ENCODE results near the gene CIITA.

Gene CIITA

DNA sequence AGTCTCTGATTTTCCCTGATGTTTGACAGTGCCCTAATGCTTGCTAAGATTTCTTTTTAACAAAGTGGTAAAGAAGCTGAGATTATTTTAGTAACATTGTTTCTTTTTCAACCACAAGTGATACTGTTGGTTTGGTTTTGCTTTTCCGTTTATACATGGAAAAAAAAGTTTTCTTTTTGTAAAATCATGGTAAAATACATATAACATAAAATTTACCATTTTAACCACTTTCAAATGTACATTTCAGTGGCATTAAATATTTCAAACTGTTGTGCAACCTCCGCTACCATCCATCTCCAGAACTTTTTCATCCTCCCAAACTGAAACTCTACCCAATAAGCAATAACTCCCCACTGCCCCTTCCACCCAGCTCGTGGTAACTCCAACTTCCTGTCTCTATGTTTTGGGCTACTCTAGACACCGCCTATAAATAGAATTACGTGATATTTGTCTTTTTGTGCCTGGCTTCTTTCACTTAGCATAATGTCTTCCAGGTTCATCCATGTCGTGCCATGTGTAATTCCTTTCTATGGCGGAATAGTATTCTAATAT, 4.6 kb downstream of the CIITA start:
- DNase-seq: no peak

DNA sequence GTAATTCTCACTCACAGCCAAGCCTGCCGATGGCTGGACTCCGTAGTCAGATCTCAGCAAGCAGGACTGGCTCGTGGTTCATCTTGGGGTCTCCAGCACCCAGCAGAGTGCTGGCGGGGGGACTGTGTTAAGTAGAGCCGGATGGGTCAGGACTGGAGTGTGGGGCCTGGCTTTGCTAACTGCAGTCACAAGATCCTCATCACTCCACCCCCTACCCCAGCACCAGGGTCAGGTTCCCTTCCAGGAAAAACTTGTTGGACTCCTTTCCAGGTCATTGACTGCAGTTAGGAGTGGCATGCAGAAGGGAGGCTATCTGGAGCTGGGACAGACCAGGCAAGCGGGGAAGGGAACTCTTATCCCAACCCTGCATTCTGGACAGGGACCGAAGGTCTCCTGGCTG, 6.0 kb downstream of the CIITA start:
- no peak for DNase-seq

DNA sequence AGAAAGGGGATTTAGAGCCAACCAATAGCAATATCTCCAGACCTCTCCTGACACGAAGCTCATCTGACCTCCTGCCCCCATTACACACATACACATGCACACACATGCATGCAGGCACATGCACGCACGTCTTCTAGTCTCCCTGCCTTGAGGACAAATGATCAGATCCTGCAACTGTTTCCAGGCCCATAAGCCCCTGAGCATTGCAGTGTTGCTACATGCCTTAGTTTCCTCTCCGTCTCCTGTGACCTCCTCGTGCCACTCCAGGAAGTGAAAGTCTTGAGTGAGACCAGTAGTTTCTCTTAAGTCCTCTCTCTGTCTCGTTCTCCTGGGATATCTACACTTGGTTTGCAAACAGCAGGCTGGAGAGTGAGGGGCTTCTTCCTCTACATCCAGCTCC, 8.2 kb downstream of the CIITA start:
- DNase-seq: no peak

DNA sequence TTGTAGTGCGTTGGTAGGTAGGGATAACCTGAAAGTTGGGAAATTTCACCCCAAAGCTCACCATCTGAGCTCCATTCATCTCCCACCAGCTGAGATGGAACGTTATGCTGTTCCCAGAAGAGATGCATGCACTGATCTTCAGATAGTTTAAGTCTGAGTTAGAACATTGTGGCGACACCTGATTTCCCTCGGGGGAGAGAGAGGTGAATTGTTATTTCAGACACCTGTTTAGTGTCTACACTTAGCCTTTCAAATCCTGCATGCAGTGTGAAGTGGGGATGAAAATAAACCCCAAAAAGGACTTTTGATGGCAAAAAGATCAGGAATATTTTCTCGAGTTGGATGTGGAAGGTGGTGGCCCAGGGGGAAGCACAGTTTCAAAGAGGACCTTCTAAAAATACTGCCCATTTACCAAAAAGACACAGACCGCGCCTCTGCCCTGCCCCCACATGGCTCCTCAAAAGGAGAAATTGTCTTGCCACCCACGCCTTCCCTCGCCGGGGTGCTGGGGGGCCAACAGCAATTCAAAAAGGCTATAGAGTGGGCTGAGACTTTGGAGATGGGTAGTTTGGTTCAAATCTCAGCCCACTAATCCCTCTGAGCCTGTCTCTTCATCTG, 11.4 kb downstream of the CIITA start:
- DNase-seq: no peak

DNA sequence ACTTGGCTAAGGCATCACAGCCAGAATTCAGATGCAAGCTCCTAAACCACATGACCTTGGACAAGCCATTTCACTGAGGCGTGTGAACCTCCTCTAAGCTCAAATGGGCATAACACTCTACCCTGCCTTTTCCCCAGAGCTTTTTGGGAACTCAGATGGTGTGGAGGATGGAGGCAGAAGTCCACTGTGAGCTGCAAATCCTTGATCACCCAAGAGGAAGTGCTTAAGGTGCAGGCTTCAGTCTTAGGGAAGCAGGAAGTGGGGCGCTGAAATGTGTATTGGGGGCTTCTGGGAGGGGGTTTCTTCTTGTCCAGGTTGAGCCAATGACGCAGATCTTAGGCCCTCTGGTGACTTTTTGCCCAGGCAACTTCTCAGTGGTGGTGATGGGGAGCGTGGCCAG, 12.9 kb downstream of the CIITA start:
- DNase-seq: no peak

DNA sequence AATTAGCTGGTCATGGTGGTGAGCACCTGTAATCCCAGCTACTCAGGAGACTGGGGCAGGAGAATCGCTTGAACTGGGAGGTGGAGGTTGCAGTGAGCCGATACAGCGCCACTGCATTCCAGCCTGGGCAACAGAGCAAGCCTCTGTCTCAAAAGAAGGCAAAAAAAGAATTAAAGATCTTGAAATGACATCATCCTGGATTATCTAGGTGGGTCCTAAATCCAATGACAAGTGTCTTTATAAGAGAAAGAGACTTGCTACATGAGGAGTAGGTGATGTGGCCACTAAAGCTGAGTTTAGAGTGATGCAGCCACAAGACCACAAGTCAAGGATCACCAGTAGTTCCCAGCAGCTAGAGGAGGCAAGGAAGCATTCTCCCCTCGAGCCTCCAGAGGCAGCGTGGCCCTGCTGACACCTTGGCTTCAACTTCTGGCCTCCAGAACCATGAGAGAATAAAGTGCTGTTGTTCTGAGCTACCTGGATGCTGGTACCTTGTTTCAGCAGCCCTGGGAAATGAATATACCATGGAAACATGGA, 15.8 kb downstream of the CIITA start:
- DNase-seq: no peak

DNA sequence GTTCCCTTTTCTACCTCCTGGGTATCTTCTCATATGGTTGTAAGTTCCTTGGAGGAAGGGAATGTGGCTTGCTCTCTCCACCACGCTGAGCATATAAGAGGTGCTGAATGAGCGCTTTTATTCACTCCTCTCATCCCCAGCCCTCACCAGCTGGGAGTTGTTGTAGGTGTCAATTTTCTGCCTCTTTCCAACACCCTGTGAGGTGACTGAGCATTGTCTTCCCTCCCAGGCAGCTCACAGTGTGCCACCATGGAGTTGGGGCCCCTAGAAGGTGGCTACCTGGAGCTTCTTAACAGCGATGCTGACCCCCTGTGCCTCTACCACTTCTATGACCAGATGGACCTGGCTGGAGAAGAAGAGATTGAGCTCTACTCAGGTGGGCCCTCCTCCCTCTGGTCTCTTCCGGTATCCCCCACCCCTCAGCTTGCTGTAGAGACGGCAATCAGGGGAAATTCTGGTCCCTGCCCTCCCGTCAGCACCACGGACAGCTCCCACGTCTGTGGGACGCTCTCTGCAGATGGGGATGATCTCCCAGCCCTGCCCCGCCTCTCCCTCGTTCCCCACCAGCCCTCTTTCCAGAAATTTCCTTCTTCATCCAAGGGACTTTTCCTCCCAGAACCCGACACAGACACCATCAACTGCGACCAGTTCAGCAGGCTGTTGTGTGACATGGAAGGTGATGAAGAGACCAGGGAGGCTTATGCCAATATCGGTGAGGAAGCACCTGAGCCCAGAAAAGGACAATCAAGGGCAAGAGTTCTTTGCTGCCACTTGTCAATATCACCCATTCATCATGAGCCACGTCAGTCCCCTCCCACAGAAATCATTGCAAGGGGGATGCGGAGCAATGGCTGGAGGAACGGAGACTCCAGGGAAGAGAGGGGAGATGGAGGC, 18.3 kb downstream of the CIITA start:
- DNase-seq: no peak

DNA sequence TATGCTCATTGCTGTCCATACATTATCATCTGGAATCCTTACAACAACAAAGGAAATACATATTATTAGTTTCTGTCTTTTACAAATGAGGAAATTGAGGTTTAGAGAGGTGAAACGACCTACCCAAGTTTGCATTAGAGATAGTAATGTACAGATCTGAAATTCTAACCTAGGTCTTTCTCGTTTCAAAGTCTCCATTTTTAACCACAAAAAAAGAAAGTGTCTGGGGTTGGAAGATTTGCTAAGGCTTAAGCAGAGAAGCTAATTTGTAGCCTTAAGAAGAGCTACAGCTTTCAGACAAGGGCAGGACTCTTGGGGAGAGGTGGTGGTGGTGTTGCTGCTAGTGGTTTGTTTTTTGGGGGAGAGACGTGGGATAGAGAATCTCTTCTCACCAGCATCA, 19.2 kb downstream of the CIITA start:
- no peak for DNase-seq

DNA sequence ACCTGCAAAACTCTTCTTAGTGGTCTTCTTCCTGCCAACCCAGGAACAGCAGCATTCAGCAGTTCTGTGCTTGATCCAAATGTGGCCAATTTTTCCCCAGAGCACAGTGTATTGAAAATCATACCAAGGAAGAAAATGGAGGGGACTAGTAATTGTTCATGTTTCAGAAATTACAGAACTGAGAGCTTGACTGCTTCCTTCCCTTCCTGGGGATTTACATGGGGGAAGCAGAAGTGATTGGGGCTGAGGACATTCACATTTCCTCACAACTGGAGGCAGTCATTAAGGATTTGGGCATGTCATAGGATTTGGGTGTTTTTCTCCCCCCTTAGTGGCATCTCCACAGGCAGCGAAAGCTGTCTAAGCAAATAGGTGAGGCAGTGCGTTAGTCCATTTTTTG, 19.7 kb downstream of the CIITA start:
- DNase-seq: no peak

DNA sequence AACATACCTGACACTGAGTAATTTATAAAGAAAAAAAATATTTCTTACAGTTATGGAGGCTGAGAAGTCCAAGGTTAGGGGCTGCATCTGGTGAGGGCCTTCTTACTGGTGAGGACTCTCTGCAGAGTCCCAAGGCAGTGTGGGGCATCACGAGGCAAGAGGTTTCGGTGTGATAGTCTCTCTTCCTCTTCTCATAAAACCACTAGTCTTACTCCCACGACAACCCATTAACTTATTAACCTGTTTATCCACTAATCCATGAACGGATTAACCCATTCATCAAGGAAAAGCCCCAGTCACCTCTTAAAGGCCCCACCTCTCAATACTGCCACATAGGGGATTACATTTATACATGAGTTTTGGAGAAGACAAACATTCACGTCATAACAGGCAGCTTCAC, 20.1 kb downstream of the CIITA start:
- DNase-seq: no peak

DNA sequence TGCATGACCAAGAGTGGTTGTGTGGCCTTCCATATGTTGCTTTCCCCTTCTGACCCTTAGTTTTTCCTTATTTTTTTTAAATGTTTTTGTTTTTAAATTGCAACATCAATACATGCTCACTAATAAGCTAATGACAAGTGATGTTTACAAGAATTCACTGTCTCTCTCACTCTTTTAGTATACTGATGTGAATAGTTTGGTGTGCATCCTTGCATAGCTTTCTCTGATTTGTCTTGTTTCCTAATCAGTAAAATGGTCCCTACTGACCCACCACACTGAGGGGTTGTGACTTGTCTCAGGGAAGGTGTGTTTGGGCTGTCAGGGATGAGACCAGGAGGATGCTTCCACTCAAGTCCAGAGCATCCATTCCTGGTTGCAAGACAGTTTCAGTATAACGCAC, 26.0 kb downstream of the CIITA start:
- DNase-seq: no peak

DNA sequence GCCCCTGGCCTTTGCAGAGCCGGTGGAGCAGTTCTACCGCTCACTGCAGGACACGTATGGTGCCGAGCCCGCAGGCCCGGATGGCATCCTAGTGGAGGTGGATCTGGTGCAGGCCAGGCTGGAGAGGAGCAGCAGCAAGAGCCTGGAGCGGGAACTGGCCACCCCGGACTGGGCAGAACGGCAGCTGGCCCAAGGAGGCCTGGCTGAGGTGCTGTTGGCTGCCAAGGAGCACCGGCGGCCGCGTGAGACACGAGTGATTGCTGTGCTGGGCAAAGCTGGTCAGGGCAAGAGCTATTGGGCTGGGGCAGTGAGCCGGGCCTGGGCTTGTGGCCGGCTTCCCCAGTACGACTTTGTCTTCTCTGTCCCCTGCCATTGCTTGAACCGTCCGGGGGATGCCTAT, 29.5 kb downstream of the CIITA start:
- DNase-seq: no peak

DNA sequence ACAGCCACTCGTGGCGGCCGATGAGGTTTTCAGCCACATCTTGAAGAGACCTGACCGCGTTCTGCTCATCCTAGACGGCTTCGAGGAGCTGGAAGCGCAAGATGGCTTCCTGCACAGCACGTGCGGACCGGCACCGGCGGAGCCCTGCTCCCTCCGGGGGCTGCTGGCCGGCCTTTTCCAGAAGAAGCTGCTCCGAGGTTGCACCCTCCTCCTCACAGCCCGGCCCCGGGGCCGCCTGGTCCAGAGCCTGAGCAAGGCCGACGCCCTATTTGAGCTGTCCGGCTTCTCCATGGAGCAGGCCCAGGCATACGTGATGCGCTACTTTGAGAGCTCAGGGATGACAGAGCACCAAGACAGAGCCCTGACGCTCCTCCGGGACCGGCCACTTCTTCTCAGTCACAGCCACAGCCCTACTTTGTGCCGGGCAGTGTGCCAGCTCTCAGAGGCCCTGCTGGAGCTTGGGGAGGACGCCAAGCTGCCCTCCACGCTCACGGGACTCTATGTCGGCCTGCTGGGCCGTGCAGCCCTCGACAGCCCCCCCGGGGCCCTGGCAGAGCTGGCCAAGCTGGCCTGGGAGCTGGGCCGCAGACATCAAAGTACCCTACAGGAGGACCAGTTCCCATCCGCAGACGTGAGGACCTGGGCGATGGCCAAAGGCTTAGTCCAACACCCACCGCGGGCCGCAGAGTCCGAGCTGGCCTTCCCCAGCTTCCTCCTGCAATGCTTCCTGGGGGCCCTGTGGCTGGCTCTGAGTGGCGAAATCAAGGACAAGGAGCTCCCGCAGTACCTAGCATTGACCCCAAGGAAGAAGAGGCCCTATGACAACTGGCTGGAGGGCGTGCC, 30.1 kb downstream of the CIITA start:
- DNase-seq: no peak

DNA sequence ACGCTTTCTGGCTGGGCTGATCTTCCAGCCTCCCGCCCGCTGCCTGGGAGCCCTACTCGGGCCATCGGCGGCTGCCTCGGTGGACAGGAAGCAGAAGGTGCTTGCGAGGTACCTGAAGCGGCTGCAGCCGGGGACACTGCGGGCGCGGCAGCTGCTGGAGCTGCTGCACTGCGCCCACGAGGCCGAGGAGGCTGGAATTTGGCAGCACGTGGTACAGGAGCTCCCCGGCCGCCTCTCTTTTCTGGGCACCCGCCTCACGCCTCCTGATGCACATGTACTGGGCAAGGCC, 30.7 kb downstream of the CIITA start:
- no peak for DNase-seq

DNA sequence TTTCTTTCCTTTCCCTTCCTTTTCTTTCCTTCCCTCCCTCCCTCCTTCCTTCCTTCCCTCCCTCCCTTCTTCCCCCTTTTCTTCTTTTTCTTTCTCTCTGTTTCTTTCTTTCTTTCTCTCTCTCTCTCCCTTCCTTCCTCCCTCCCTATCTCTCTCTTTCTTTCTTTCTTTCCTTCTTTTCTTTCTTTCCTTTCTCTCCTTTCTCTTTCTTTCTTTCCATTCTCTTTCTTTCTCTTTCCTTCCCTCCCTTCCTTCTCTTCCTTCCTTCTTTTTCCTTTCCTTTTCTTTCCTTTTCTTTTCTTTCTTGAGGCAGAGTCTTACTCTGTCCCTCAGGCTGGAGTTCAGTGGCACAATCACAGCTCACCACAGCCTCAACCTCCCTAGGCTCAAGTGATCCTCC, 34.3 kb downstream of the CIITA start:
- DNase-seq: no peak

DNA sequence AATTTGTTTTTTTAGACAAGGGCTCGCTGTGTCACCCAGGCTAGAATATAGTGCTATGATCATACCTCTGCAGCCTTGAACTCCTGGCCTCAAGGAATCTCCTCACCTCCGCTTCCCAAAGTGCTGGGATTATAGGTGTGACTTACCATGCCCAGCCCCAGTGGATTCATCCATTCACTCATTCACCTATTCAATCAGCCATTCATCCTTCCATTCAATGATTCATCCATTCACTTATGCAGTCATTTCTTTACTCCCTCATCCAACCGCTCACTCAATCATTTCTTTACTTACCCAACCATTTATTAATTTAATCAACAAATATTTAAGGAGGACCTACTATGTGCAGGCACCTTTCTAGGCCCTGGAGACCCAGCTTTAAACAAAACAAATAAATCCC, 39.5 kb downstream of the CIITA start:
- no peak for DNase-seq

DNA sequence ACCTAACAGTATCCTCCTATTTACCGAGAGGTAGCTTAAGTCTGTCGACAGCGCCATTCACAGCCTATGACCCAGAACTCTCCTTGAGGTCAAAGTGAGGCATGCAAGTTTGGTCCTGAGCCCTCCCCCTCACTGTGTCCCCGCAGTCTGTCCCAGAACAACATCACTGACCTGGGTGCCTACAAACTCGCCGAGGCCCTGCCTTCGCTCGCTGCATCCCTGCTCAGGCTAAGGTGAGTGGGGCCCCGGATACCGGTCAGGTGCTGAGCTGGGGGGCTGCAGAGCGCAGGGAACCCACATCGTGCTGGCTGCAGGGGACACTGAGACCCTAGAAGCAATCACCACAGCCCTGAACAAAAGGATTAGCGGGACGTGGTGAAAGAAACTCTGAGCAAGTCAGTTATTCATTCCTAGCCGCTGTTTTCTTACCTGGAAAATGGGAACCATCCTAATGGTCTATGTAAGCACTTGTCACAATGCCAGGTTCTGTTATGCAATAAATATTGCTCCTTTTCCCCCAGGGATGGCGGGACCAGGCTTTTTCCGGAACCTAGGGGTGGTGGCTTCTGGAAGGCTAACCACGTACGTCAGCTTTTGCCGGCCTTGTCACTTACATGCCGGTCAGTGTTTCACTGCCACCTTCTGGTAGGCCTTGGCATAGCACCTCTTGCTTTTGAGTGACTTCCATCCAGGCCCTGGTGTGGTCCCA, 41.4 kb downstream of the CIITA start:
- peak; percentile 74 for DNase-seq

DNA sequence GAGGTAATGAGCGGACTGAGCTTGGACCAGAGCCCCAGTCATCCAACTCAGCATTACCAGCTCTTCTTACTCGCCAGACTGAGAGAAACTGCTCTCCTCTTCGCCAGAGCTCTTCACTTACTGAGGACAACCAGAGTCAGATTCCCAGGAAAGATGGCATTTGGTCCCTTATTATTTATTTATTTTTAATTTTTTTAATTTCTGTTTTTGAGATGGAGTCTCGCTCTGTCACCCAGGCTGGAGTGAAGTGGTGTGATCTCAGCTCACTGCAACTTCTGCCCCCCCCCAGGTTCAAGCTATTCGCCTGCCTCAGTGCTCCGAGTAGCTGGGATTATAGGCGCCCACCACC, 42.0 kb downstream of the CIITA start:
- DNase-seq: no peak

DNA sequence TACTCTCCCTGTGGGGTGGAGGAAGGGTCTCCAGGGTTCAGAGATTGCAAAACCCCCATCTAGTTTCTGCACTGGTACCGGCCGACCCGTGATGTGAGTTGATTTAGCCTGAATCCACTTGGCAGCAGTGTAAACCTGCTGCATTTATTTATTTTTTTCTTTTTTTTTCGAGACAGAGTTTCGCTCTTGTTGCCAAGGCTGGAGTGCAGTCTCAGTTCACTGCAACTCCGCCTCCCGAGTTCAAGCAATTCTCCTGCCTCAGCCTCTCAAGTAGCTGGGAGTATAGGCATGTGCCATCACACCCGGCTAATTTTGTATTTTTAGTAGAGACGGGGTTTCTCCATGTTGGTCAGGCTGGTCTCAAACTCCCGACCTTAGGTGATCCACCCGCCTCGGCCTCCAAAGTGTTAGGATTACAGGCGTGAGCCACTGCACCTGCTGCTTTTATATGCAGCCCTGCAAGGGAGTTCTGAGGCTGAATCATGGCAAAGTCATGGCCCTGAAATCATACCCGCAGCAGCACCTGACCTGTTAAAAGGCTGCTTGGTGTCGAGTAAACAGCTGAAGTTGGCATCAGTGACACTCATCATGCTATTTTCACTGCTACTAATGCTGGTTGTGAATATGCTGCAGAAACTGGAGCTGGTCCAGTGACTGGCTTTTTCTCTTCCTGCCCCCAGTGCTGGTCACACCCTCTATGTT, 43.9 kb downstream of the CIITA start:
- DNase-seq: no peak

DNA sequence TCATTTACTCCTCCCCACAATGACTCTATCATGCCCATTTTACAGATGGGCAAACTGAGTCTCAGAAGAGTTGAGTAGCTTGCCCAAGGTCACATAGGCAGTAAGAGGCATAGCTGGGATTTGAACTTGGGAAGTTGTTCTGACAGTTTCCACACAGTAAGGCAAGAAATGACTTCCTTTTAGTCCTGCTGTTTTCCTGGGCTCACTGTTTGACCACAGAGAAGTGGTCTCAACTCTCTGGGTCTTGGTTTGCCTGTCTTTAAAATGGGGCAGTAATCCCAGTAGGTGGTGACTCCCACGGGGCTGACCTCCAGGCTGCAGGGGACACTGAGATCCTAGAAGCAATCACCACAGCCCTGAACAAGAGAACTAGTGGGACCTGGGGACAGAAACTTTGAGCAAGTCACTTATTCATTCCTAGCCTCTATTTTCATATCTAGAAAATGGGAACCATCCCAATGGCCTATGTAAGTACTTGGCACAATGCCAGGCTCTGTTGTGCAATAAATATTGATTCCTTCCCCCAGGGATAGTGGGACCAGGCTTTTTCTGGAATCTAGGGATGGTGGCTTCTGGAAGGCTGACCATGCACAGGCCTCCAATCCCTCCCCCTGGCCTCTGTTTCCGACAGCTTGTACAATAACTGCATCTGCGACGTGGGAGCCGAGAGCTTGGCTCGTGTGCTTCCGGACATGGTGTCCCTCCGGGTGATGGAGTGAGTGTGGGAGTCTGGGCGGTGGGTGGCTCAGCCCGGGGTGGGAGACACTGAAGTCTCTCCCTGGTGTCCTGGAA, 44.7 kb downstream of the CIITA start:
- DNase-seq: no peak
